SK-N-SH (cell line): Measurements from ENCODE around the gene PDIA4. TPM values are rescaled to one million over a fixed set of nuclear protein-coding genes. Genes with fewer than 3 reads are reported as not detected.

Experiments
- CTCF ChIA-PET: fragments of 300-600, 350-600 bp; formaldehyde crosslinking; extraction: SDS; loops from one replicate; lab custom pipeline; 2021; lab: Yijun Ruan, JAX
- POLR2A ChIA-PET: fragments of 350-600 bp; sonication (Branson Sonifier 250); formaldehyde crosslinking; extraction: SDS; loops from one replicate; lab custom pipeline; 2020; ENCODE audit warnings: antibody characterized with exemption, inconsistent platforms; lab: Yijun Ruan, JAX
- DNase-seq: peaks from one replicate; pipeline ENCODE4 v3.0.0; 2012
- H2AFZ ChIP-seq: fragments of 200-600 bp; sonication (generic); 2 replicates; pipeline ENCODE4 v1.8.1; 2016; ENCODE audit warnings: antibody characterized with exemption, mild to moderate bottlenecking, low read depth
- H3F3A ChIP-seq: fragments of 200-600 bp; sonication (generic); replicated peaks from 2 replicates; pipeline ENCODE3; 2016; ENCODE audit warnings: antibody characterized with exemption, mild to moderate bottlenecking; ENCODE audit not compliant: insufficient read depth
- H3K27ac ChIP-seq, 2 experiments: fragments of 200-500 bp in 1 of 2; fragments of 200-600 bp in 1 of 2; sonication (Bioruptor generic) in 1 of 2; sonication (generic), shearing (Covaris generic) in 1 of 2; 2 replicates each; pipeline versions ENCODE4 v1.5.1 to v1.6.1; 2014 to 2016; ENCODE audit warnings: low read depth in 2 of 2, inconsistent platforms in 1 of 2, low read length in 1 of 2, mild to moderate bottlenecking in 1 of 2, mixed read lengths in 1 of 2
- H3K27me3 ChIP-seq: fragments of 200-600 bp; sonication (generic), shearing (Covaris generic); 2 replicates; pipeline ENCODE4 v1.6.1; 2016; ENCODE audit warnings: mixed run types; ENCODE audit not compliant: insufficient read depth
- H3K36me3 ChIP-seq, 2 experiments: fragments of 200-500 bp in 1 of 2; fragments of 200-600 bp in 1 of 2; sonication (Bioruptor generic) in 1 of 2; sonication (generic) in 1 of 2; replicated peaks in 1 of 2; 2 replicates each; pipeline versions ENCODE3 to v1.5.1; 2014 to 2016; ENCODE audit warnings: low read length in 1 of 2, mild to moderate bottlenecking in 1 of 2; ENCODE audit not compliant: insufficient read depth in 2 of 2, control insufficient read depth in 1 of 2
- H3K4me1 ChIP-seq, 2 experiments: fragments of 200-500 bp in 1 of 2; fragments of 200-600 bp in 1 of 2; sonication (Bioruptor generic) in 1 of 2; sonication (generic), shearing (Covaris generic) in 1 of 2; 2 replicates each; pipeline versions ENCODE4 v1.5.1 to v1.6.1; 2014 to 2016; ENCODE audit warnings: low read depth in 1 of 2, low read length in 1 of 2, mixed run types in 1 of 2; ENCODE audit not compliant: insufficient read depth in 2 of 2, control insufficient read depth in 1 of 2
- H3K4me2 ChIP-seq: fragments of 200-600 bp; sonication (generic), shearing (Covaris generic); 2 replicates; pipeline ENCODE4 v1.6.1; 2017; ENCODE audit warnings: mixed run types
- H3K4me3 ChIP-seq, 2 experiments: fragments of 200-500 bp in 1 of 2; fragments of 200-600 bp in 1 of 2; sonication (Bioruptor generic) in 1 of 2; sonication (generic), shearing (Covaris generic) in 1 of 2; 2 replicates each; pipeline versions ENCODE4 v1.5.1 to v1.8.1; 2014 to 2016; ENCODE audit warnings: low read depth in 2 of 2, inconsistent platforms in 1 of 2, low read length in 1 of 2, mild to moderate bottlenecking in 1 of 2, mixed read lengths in 1 of 2, moderate library complexity in 1 of 2
- H3K79me2 ChIP-seq: fragments of 200-600 bp; sonication (generic); 2 replicates; pipeline ENCODE4 v1.8.1; 2017; ENCODE audit warnings: mild to moderate bottlenecking; ENCODE audit not compliant: insufficient read depth
- H3K9ac ChIP-seq: fragments of 200-600 bp; sonication (generic); 2 replicates; pipeline ENCODE4 v1.6.1; 2017; ENCODE audit warnings: mixed run types
- H3K9me2 ChIP-seq: fragments of 200-600 bp; sonication (generic); 2 replicates; pipeline ENCODE4 v1.6.1; 2017; ENCODE audit warnings: mixed run types
- H3K9me3 ChIP-seq: fragments of 200-600 bp; sonication (generic); 2 replicates; pipeline ENCODE4 v1.6.1; 2017; ENCODE audit warnings: mixed run types, mild to moderate bottlenecking, moderate library complexity
- H4K20me1 ChIP-seq: fragments of 200-600 bp; sonication (generic); 2 replicates; pipeline ENCODE4 v1.6.1; 2017; ENCODE audit warnings: mild to moderate bottlenecking, mixed run types; ENCODE audit not compliant: insufficient read depth
- CHD2 ChIP-seq: fragments of 150-350 bp; IDR thresholded peaks from 2 replicates; pipeline ENCODE4 v1.6.1; 2018; ENCODE audit warnings: low read length; ENCODE audit not compliant: partially characterized antibody
- CTCF ChIP-seq: fragments of 200-600 bp; sonication (generic); IDR thresholded peaks from 2 replicates; pipeline ENCODE4 v1.6.1; 2017; ENCODE audit warnings: antibody characterized with exemption, mild to moderate bottlenecking, moderate library complexity
- ELF1 ChIP-seq: IDR thresholded peaks from 2 replicates; pipeline ENCODE4 v1.4.0; 2012
- EZH2phosphoT487 ChIP-seq: fragments of 200-600 bp; sonication (generic); IDR thresholded peaks from 2 replicates; pipeline ENCODE4 v1.6.1; 2017; ENCODE audit warnings: low read depth, mixed run types, mild to moderate bottlenecking, antibody characterized with exemption, moderate library complexity, borderline replicate concordance
- IRF3 ChIP-seq: fragments of 150-350 bp; IDR thresholded peaks from 2 replicates; pipeline ENCODE4 v1.6.1; 2016; ENCODE audit warnings: mild to moderate bottlenecking, low read depth, low read length
- JUND ChIP-seq: IDR thresholded peaks from 2 replicates; pipeline ENCODE4 v1.4.0; 2012
- MEF2A ChIP-seq: IDR thresholded peaks from 2 replicates; pipeline ENCODE4 v1.4.0; 2012; ENCODE audit warnings: low read depth, borderline replicate concordance
- MXI1 ChIP-seq: IDR thresholded peaks from 2 replicates; pipeline ENCODE4 v1.6.1; 2012; ENCODE audit warnings: mild to moderate bottlenecking, low read depth, low read length, improper control_type of control experiment
- PBX3 ChIP-seq: IDR thresholded peaks from 2 replicates; pipeline ENCODE4; 2012
- POLR2AphosphoS5 ChIP-seq: IDR thresholded peaks from 2 replicates; pipeline ENCODE4 v1.6.1; 2012; ENCODE audit warnings: low read depth, low read length
- RAD21 ChIP-seq: IDR thresholded peaks from 2 replicates; pipeline ENCODE4 v1.6.1; 2012; ENCODE audit warnings: mild to moderate bottlenecking, low read length
- RFX5 ChIP-seq: IDR thresholded peaks from 2 replicates; pipeline ENCODE4 v1.6.1; 2012; ENCODE audit warnings: mild to moderate bottlenecking, improper control_type of control experiment, low read length
- TAF1 ChIP-seq: IDR thresholded peaks from 2 replicates; pipeline ENCODE4 v1.6.1; 2012; ENCODE audit warnings: low read depth, mild to moderate bottlenecking, low read length, moderate library complexity, borderline replicate concordance
- TCF12 ChIP-seq: IDR thresholded peaks from 2 replicates; pipeline ENCODE4 v1.4.0; 2012
- TEAD4 ChIP-seq: IDR thresholded peaks from 2 replicates; pipeline ENCODE4 v1.4.0; 2012; ENCODE audit warnings: mild to moderate bottlenecking, borderline replicate concordance; ENCODE audit not compliant: insufficient read depth
- USF2 ChIP-seq: fragments of 150-350 bp; IDR thresholded peaks from 2 replicates; pipeline ENCODE4 v1.6.1; 2017; ENCODE audit warnings: antibody characterized with exemption, low read length, low read depth, borderline replicate concordance
- ZBTB33 ChIP-seq: IDR thresholded peaks from 2 replicates; pipeline ENCODE4 v1.4.0; 2012; ENCODE audit warnings: low read depth, borderline replicate concordance
- WGBS: methylation state at CpG from one replicate; pipeline ENCODE4 v1.1.6; 2017; ENCODE audit warnings: low lambda C conversion rate; 5-methylcytosine and 5-hydroxymethylcytosine counted together
- polyA plus RNA-seq, 3 experiments: library from polyadenylated mRNA; depleted of rRNA; stranded (reverse); fragments of >200 nt; gene quantifications; 2 replicates each; pipeline ENCODE4 v1.2.3, GENCODE V29; 2012
- TF ChIP-seq, protein P1 (sequence below): IDR thresholded peaks from 2 replicates; pipeline ENCODE4 v1.4.0; 2012; ENCODE audit warnings: low read depth

The PDIA4 gene
- polyA plus RNA-seq, 1 of the 3 experiments (the other 2 are of a cell fraction): 400 TPM

DNA sequence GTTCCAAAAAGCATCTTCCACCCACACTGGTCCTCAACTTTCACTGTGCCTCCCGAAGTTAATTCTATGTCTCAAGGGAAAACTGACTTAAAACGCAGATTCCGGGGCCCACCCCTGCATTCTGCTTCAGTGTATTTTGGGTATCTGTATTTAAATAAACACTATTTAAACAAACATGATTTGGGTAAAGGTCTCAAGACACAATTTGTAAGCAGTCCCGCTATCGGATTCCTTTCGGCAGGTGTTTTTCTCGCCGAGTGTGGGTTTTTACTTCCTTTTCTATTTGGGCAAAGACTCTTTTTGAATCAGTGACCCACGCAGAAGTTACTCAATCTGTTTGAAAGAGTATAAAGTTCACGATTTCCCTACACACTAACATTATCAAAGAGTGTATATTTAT is 1.2 kb downstream of the PDIA4 start (continued):
- TF ChIP-seq CHD2 (no peak), POLR2AphosphoS5 (no peak), TEAD4 (no peak), RFX5 (no peak), TCF12 (no peak), IRF3 (no peak), USF2 (no peak), MXI1 (no peak), RAD21 (no peak), TAF1 (no peak)
- TF ChIP-seq, protein P1, sequence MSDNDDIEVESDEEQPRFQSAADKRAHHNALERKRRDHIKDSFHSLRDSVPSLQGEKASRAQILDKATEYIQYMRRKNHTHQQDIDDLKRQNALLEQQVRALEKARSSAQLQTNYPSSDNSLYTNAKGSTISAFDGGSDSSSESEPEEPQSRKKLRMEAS: no peak

- Histone ChIP-seq H3F3A (no peaks in the 10 kb centered on the region), H3K27me3 (no peaks in the 10 kb centered on the region), H3K27ac (no peak overlapping the region; a peak in 1 of 4 replicates), H3K4me3 (no peak overlapping the region), H2AFZ (no peak overlapping the region), H3K9me3 (no peaks in the 10 kb centered on the region), H3K4me2 (no peak overlapping the region), H3K9me2 (no peaks in the 10 kb centered on the region), H3K4me1 (peaks cover 5 to 19% of the 10 kb centered on the region in 2 experiments; a peak in 3 of 4 replicates), H3K36me3 (peaks cover 15 to 34% of the 10 kb centered on the region in 2 experiments), H4K20me1 (0 out of 2 replicates have a peak, but pooled peaks cover 11% of the 10 kb centered on the region), H3K79me2 (peaks cover 92% of the 10 kb centered on the region), H3K9ac (no peak overlapping the region)
- DNase-seq: no peak
- WGBS: 96% methylated on average over 7 of the region's 7 CpGs
- CTCF ChIA-PET: interaction anchor here (0.7 to 9.0 kb wide), 5 partner anchors 18 to 36 kb away, joined by 3 to 72 read pairs (median 3); no protein-coding TSS in a partner anchor
- POLR2A ChIA-PET: interaction anchor here (1.0 kb wide), 1 partner anchor 42 kb away, joined by 3 read pairs; no protein-coding TSS in a partner anchor
- TF ChIP-seq JUND: no peak
- no peak for TF ChIP-seq ELF1
- no peak for TF ChIP-seq CTCF
- no peak for TF ChIP-seq MEF2A
- no peak for TF ChIP-seq POLR2AphosphoS5
- TF ChIP-seq RAD21: no peak
- no peak for TF ChIP-seq ZBTB33
- TF ChIP-seq PBX3: no peak
- no peak for TF ChIP-seq EZH2phosphoT487
- no peak for TF ChIP-seq USF2
These were observed 4.6 kb downstream of the PDIA4 start for GRCh38 chr7:149023662-149024061.
